Panc1 (cell line): ENCODE data around the gene INMT. TPM values are rescaled to one million over a fixed set of nuclear protein-coding genes. Genes with fewer than 3 reads are reported as not detected.

Experiments used
- ATAC-seq: fragments of 200-7000 bp; cut with Tn5 transposase; 2 replicates; pipeline ENCODE4 v1.9.1; 2020; ENCODE audit warnings: mild to moderate bottlenecking, moderate library complexity
- BruUV-seq: library from RNA; stranded (reverse); fragments of 400-500 nt; replicated peaks from 2 replicates; lab custom pipeline; 2021; lab: Mats Ljungman, UMichigan
- CTCF ChIA-PET: fragments of 300-600 bp; sonication (Branson Sonifier 250); formaldehyde crosslinking; loops from one replicate; lab custom pipeline; 2022; ENCODE audit warnings: antibody characterized with exemption; lab: Charles Lee
- POLR2A ChIA-PET: fragments of 300-600 bp; sonication (Branson Sonifier 250); formaldehyde crosslinking; loops from one replicate; lab custom pipeline; 2022; ENCODE audit warnings: antibody characterized with exemption; lab: Charles Lee
- DNase-seq: peaks from one replicate; pipeline ENCODE4 v3.0.0-alpha.2; 2010; ENCODE audit warnings: low read depth, low spot score
- H3K27ac ChIP-seq: 2 replicates; pipeline ENCODE4 v1.5.1; 2011; ENCODE audit warnings: mild to moderate bottlenecking, low read length, inconsistent platforms
- H3K27me3 ChIP-seq: fragments of 200-500 bp; sonication (Bioruptor generic); 2 replicates; pipeline ENCODE4 v1.6.0; 2014; ENCODE audit warnings: low read length, inconsistent platforms; ENCODE audit not compliant: control insufficient read depth, insufficient read depth
- H3K36me3 ChIP-seq: fragments of 200-500 bp; sonication (Bioruptor generic); 2 replicates; pipeline ENCODE4 v1.5.1; 2014; ENCODE audit warnings: inconsistent platforms, mild to moderate bottlenecking, low read length, moderate library complexity; ENCODE audit not compliant: control insufficient read depth, insufficient read depth
- H3K4me1 ChIP-seq: 2 replicates; pipeline ENCODE4 v1.5.1; 2011; ENCODE audit warnings: inconsistent platforms, mild to moderate bottlenecking, low read length, moderate library complexity; ENCODE audit not compliant: control insufficient read depth, insufficient read depth
- H3K4me3 ChIP-seq, 2 experiments: 2 replicates each; pipeline ENCODE4 v1.5.1; 2011 to 2012; ENCODE audit warnings: low read depth in 2 of 2, low read length in 2 of 2, mild to moderate bottlenecking in 2 of 2, inconsistent platforms in 1 of 2, moderate library complexity in 1 of 2
- H3K9me3 ChIP-seq: fragments of 200-500 bp; sonication (Bioruptor generic); 2 replicates; pipeline ENCODE4 v1.5.1; 2014; ENCODE audit warnings: low read depth, mild to moderate bottlenecking, inconsistent platforms, low read length, moderate library complexity; ENCODE audit not compliant: control insufficient read depth, insufficient read depth
- POLR2AphosphoS5 ChIP-seq: IDR thresholded peaks from 2 replicates; pipeline ENCODE4 v1.6.1; 2012; ENCODE audit warnings: mild to moderate bottlenecking, low read depth, low read length, moderate library complexity
- SIN3A ChIP-seq: IDR thresholded peaks from 2 replicates; pipeline ENCODE4 v1.6.1; 2012; ENCODE audit warnings: low read depth, mild to moderate bottlenecking, low read length, moderate library complexity, borderline replicate concordance; ENCODE audit not compliant: insufficient read depth
- TCF7L2 ChIP-seq: IDR thresholded peaks from 2 replicates; pipeline ENCODE4 v1.6.1; 2011; ENCODE audit warnings: mild to moderate bottlenecking, low read depth, low read length, inconsistent platforms
- in situ Hi-C: cut with HindIII; loops from 2 replicates; pipeline ENCODE4 v1.10.0; 2016; ENCODE audit warnings: low sequenced_read_pairs, low pct_unique_long_range_greater_than_20kb
- intact Hi-C: fragments of 100-400 bp; cut with micrococcal nuclease; formaldehyde crosslinking; loops from one replicate; pipeline ENCODE4 v1.10.0; 2022; ENCODE audit not compliant: unreplicated experiment
- total RNA-seq: library from RNA; stranded (reverse); gene quantifications from one replicate; pipeline ENCODE4 v1.2.1, GENCODE V29; 2021; ENCODE audit not compliant: unreplicated experiment
- TF ChIP-seq, protein P1 (sequence below), 2 experiments: IDR thresholded peaks; 2 replicates each; pipeline ENCODE4 v1.6.1; 2011 to 2012; ENCODE audit warnings: low read depth in 2 of 2, control low read depth in 1 of 2, low read length in 1 of 2, mild to moderate bottlenecking in 1 of 2, moderate library complexity in 1 of 2; ENCODE audit not compliant: insufficient read depth in 1 of 2
- TF ChIP-seq, protein P2 (sequence below): fragments of 450-650 bp; IDR thresholded peaks from 2 replicates; pipeline ENCODE4 v1.5.1; 2017; ENCODE audit warnings: mild to moderate bottlenecking

The INMT gene
- total RNA-seq, 1 experiment from 2014 or later = 0.13 TPM

DNA sequence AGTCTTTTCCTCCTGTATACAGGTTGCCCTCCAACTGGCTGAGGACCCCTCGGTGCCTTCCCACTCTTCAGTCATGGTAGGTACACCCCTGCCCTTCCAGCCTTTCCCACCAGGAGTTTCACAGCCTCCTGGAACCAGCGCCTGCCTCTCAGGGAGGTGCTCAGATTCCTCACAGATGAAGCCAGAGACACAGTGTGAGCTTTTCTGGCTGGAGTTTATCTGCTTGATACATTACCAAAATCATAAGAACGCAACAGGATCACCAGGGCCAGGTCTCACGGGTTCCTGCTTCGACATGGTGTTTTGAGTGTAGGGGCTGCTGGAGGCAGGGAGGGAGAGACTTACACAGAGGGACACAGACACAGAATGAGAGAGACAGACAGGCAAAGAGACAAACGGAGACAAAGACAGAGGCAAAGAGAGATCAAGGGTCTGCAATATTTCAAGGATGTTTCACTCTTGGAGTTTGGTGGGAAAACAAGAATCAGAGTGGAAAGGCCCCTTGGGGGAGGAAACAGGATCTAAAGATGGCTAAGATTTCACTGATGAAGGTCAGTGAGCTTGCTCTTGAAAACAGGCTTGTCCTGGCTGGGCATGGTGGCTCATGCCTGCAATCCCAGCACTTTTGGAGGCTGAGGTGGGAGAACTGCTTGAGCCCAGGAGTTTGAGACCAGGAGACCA is 6.5 kb upstream of the INMT start:
- H3K36me3 ChIP-seq = no peaks in the 10 kb centered on the region
- H3K27ac ChIP-seq = no peak overlapping the region
- intact Hi-C loops (no loop called here), in situ Hi-C loops (no loop called here)
- ChIA-PET POLR2A (no interaction called here), CTCF (interaction anchor here (0.6 kb wide), 1 partner anchor 124 kb away, joined by 9 read pairs; no protein-coding TSS in a partner anchor)
- ATAC-seq (no peak), DNase-seq (no peak)
- no peak overlapping the region for H3K4me3 ChIP-seq
- H3K27me3 ChIP-seq = peaks cover 3% of the 10 kb centered on the region; the same call in 1 of the 2 replicates
- H3K4me1 ChIP-seq = no peaks in the 10 kb centered on the region
- H3K9me3 ChIP-seq = no peaks in the 10 kb centered on the region
- BruUV-seq = no TSS peak
- TF ChIP-seq, protein P1, sequence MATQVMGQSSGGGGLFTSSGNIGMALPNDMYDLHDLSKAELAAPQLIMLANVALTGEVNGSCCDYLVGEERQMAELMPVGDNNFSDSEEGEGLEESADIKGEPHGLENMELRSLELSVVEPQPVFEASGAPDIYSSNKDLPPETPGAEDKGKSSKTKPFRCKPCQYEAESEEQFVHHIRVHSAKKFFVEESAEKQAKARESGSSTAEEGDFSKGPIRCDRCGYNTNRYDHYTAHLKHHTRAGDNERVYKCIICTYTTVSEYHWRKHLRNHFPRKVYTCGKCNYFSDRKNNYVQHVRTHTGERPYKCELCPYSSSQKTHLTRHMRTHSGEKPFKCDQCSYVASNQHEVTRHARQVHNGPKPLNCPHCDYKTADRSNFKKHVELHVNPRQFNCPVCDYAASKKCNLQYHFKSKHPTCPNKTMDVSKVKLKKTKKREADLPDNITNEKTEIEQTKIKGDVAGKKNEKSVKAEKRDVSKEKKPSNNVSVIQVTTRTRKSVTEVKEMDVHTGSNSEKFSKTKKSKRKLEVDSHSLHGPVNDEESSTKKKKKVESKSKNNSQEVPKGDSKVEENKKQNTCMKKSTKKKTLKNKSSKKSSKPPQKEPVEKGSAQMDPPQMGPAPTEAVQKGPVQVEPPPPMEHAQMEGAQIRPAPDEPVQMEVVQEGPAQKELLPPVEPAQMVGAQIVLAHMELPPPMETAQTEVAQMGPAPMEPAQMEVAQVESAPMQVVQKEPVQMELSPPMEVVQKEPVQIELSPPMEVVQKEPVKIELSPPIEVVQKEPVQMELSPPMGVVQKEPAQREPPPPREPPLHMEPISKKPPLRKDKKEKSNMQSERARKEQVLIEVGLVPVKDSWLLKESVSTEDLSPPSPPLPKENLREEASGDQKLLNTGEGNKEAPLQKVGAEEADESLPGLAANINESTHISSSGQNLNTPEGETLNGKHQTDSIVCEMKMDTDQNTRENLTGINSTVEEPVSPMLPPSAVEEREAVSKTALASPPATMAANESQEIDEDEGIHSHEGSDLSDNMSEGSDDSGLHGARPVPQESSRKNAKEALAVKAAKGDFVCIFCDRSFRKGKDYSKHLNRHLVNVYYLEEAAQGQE (IDR thresholded peaks at IDR 0.05; ENCODE audit: insufficient read depth in 1 of 2, low read depth in 2 of 2, low read length in 1 of 2) = no peak

DNA sequence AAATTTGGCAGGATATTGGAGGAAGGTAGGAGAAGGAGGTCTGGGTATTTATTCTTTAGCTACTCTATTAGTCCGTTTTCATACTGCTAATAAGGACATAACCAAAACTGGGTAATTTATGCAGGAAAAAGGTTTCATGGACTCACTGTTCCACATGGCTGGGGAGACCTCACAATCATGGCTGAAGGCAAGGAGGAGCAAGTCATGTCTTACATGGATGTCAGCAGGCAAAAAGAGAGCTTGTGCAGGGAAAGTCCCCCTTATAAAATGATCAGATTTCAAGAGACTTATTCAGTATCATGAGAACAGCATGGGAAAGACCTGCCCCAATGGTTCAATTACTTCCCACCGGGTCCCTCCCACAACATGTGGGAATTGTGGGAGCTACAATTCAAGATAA is 1.9 kb upstream of the INMT start:
- Histone ChIP-seq H3K9me3 (no peaks in the 10 kb centered on the region), H3K4me3 (no peak overlapping the region), H3K36me3 (no peaks in the 10 kb centered on the region), H3K27me3 (peaks cover 3% of the 10 kb centered on the region; the same call in 1 of the 2 replicates), H3K4me1 (no peaks in the 10 kb centered on the region), H3K27ac (no peak overlapping the region)
- CTCF ChIA-PET = no interaction called here
- no TSS peak for BruUV-seq
- TF ChIP-seq, protein P1 (IDR thresholded peaks at IDR 0.05; ENCODE audit: insufficient read depth in 1 of 2, low read depth in 2 of 2, low read length in 1 of 2) = no peak
- no peak for TF ChIP-seq TCF7L2
- TF ChIP-seq, protein P2, sequence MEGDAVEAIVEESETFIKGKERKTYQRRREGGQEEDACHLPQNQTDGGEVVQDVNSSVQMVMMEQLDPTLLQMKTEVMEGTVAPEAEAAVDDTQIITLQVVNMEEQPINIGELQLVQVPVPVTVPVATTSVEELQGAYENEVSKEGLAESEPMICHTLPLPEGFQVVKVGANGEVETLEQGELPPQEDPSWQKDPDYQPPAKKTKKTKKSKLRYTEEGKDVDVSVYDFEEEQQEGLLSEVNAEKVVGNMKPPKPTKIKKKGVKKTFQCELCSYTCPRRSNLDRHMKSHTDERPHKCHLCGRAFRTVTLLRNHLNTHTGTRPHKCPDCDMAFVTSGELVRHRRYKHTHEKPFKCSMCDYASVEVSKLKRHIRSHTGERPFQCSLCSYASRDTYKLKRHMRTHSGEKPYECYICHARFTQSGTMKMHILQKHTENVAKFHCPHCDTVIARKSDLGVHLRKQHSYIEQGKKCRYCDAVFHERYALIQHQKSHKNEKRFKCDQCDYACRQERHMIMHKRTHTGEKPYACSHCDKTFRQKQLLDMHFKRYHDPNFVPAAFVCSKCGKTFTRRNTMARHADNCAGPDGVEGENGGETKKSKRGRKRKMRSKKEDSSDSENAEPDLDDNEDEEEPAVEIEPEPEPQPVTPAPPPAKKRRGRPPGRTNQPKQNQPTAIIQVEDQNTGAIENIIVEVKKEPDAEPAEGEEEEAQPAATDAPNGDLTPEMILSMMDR = no peak
- TF ChIP-seq POLR2AphosphoS5 = no peak
- no peak for TF ChIP-seq SIN3A
- no peak for DNase-seq
- intact Hi-C loops = no loop called here
- POLR2A ChIA-PET = no interaction called here
- no peak for ATAC-seq
- in situ Hi-C loops = no loop called here
